ENCODE results near the gene PLEKHA7. TPM values are rescaled to one million over a fixed set of nuclear protein-coding genes. Genes with fewer than 3 reads are reported as not detected.

Gene PLEKHA7
- total and polyA plus RNA-seq, 4 donors = 13.3 to 31.8 (median 21.5) TPM

- WGBS, 2 donors = 0 to 1% methylated on average over 47 of the region's 47 CpGs
- TF ChIP-seq CTCF (IDR thresholded peaks at IDR 0.05; ENCODE audit: control extremely low read depth, extremely low read depth) = no peak
- H3K4me1 ChIP-seq (ENCODE audit: control insufficient read depth in 5 of 5, insufficient read depth in 5 of 5, low read length in 5 of 5) = peaks cover 0 to 16% (median 7%) of the 10 kb centered on the region in 5 donors
- peak within 1 kb of the TSS; percentile 83 for H3K4me3 ChIP-seq
- H3K27me3 ChIP-seq (ENCODE audit: control insufficient read depth in 3 of 3, insufficient read depth in 3 of 3, low read length in 2 of 3) = no peaks in the 10 kb centered on the region
- no peaks in the 10 kb centered on the region for H3K9me3 ChIP-seq (ENCODE audit: control insufficient read depth in 4 of 4, insufficient read depth in 3 of 4, low read length in 3 of 4)
- peak within 1 kb of the TSS; percentile 100 for H3K9ac ChIP-seq (ENCODE audit: insufficient read depth in 1 of 2, low read length in 2 of 2)
- ATAC-seq (ENCODE audit: insufficient read depth, low FRiP score) (peak; percentile 99), DNase-seq (peak; percentile 98 to 99 (median 99))
- peak within 1 kb of the TSS; percentile 82 to 95 for H3K27ac ChIP-seq (ENCODE audit: low read depth in 1 of 2, low read length in 1 of 2)
- H3K36me3 ChIP-seq (ENCODE audit: control insufficient read depth in 4 of 4, insufficient read depth in 4 of 4, low read length in 4 of 4) = peaks cover 0 to 13% (median 3%) of the 10 kb centered on the region in 4 donors
These were observed 275.8 kb downstream of the PLEKHA7 start, which contains the start of gene C11orf58 for GRCh38 chr11:16738193-16738946. Gene C11orf58 (plus strand): TSS chr11:16738647. CDS start chr11:16738779, 132 bp downstream.

DNA sequence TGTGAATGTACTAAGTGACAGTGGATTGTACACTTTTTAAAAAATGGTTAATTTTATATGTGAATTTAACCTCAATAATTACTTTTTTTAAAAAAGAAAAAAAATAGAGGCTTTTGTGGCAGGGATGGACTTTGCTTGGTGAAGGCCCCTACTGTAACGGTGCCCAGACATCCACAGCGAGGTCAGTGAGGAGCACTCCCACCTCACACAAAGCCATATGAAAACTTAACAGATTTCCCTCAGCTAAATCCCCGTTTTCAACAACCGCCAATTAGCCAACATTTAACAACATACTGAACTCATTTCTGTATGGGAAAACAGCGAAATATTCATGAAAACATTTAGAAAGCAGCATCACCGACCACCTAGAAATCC is 276.4 kb downstream of the PLEKHA7 start:
- no peak for TF ChIP-seq CTCF (IDR thresholded peaks at IDR 0.05; ENCODE audit: control extremely low read depth, extremely low read depth)

More for the DNA sequence above, 276.4 kb downstream of the PLEKHA7 start:
- H3K4me1 ChIP-seq (ENCODE audit: control insufficient read depth in 5 of 5, insufficient read depth in 5 of 5, low read length in 5 of 5) = peaks cover 0 to 16% (median 7%) of the 10 kb centered on the region in 5 donors
- peak overlapping the region; percentile 83 for H3K4me3 ChIP-seq
- H3K27ac ChIP-seq (ENCODE audit: low read depth in 1 of 2, low read length in 1 of 2) = peak overlapping the region; percentile 82 to 95
- H3K27me3 ChIP-seq (ENCODE audit: control insufficient read depth in 3 of 3, insufficient read depth in 3 of 3, low read length in 2 of 3) = no peaks in the 10 kb centered on the region
- DNase-seq (no peak), ATAC-seq (ENCODE audit: insufficient read depth, low FRiP score) (peak; percentile 10)
- 0 to 1% methylated on average over 6 of the region's 6 CpGs for WGBS, 2 donors
- H3K36me3 ChIP-seq (ENCODE audit: control insufficient read depth in 4 of 4, insufficient read depth in 4 of 4, low read length in 4 of 4) = peaks cover 0 to 13% (median 3%) of the 10 kb centered on the region in 4 donors
- peak overlapping the region; percentile 99 to 100 for H3K9ac ChIP-seq (ENCODE audit: insufficient read depth in 1 of 2, low read length in 2 of 2)
- no peaks in the 10 kb centered on the region for H3K9me3 ChIP-seq (ENCODE audit: control insufficient read depth in 4 of 4, insufficient read depth in 3 of 4, low read length in 3 of 4)

Other genes starting within 250 kb of the PLEKHA7 start
- 1,000 to 10,000 TPM in 1 of 2 donors, 100 to 1,000 TPM in 1; 652 to 1,056 TPM for gene RPS13, start 63.3 kb upstream of the PLEKHA7 start, total RNA-seq
- gene RPS13, start 63.3 kb upstream of the PLEKHA7 start, polyA plus RNA-seq = 1,000 to 10,000 TPM; 1,250 to 1,941 TPM
- gene PIK3C2A, start 193.6 kb upstream of the PLEKHA7 start, total RNA-seq = 100 to 1,000 TPM in 1 of 2 donors, 10 to 100 TPM in 1; 60.2 to 103 TPM
- 10 to 100 TPM; 13.6 to 17.8 TPM for gene PIK3C2A, start 193.6 kb upstream of the PLEKHA7 start, polyA plus RNA-seq

Data from lung (tissue), 12 donors.